ENCODE data around the gene DYNLRB1.
"Not testable (repeated sequence)": the region's sequence is repeated elsewhere in the genome, so short reads cannot be mapped to it uniquely, and the experiment has no call there.

DYNLRB1 gene

DNA sequence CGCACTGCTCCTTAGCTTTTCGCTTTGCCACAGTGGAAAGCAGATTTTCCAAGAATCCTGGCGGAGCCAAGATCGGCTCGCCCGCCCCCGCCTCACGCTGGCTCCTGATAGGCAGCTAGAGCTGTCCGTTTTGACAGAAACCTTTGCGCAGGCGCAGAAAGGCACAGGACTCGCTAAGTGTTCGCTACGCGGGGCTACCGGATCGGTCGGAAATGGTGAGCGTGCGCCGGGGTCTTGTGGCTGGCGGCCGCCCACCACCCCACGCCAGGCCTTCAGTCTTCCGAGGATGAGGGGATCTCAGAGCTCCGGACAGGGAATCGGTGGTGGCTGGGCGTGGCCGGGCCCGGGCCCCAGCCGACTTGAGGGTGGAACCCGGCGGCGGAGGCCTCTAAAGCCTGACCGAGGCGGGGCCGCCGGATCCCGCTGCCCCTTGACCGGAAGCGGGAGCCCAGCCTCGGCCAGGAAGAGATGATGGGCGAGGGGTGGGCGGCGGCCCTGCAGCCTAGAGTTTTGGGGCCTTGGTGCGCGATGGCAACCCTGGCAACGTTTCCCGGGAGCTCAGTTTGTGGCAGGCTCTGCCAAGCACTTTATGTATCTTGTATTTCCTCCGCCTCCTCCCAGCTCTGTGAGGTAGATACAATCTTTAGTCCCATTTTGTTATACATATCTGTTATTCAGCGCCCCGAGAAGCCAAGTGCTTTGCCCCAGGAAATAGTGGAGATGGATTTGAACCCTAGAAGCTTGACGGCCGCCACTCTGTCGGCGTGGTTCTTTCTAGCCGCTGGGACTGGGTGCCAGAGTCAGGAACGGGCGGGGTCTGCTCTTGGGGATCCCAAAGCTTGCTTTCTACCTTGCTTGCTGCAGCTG, at the start of gene DYNLRB1:
Gene DYNLRB1 (plus strand): TSS at position 176 of the 867 bp plus-strand sequence. CDS start 37 bp downstream, at position 213.
- H3K4me1 ChIP-seq (ENCODE audit: control insufficient read depth in 1 of 2, insufficient read depth in 2 of 2, low read length in 2 of 2) = peaks cover 6 to 32% of the 10 kb centered on the region in 2 donors

DNA sequence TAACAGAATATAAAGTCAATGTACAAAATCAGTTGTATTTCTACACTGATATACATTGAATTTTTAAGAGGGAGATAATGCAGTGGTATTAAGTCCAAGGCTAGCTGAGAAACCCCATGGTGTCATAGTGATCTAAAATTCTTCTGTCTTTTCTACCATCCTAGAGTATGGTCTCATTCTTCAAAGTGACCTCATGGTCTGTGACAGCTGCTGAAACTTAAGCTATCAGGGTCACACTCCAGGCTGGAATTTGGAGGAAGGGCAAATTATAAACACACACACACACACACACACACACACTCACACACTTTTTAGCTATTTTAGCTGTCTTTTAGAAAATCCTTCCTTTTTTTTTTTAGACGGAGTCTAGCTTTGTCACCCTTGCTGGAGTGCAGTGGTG, 47.3 kb upstream of the DYNLRB1 start:
- no peak overlapping the region for H3K27ac ChIP-seq (ENCODE audit: low read length)
- H3K4me3 ChIP-seq (ENCODE audit: low read depth in 1 of 2, low read length in 2 of 2) = no peak overlapping the region
- peaks cover 0 to 4% of the 10 kb centered on the region in 2 donors for H3K4me1 ChIP-seq (ENCODE audit: control insufficient read depth in 1 of 2, insufficient read depth in 2 of 2, low read length in 2 of 2)
- no peaks in the 10 kb centered on the region for H3K9me3 ChIP-seq (ENCODE audit: control insufficient read depth in 1 of 2, low read length in 2 of 2)
- peaks cover 12 to 26% of the 10 kb centered on the region in 2 donors for H3K36me3 ChIP-seq (ENCODE audit: control insufficient read depth in 1 of 2, insufficient read depth in 2 of 2, low read length in 2 of 2)
- no peaks in the 10 kb centered on the region for H3K27me3 ChIP-seq (ENCODE audit: low read depth, low read length)

More for the DNA sequence above, at the start of gene DYNLRB1:
- no peaks in the 10 kb centered on the region for H3K27me3 ChIP-seq (ENCODE audit: low read depth, low read length)
- H3K9me3 ChIP-seq (ENCODE audit: control insufficient read depth in 1 of 2, low read length in 2 of 2) = no peaks in the 10 kb centered on the region
- H3K36me3 ChIP-seq (ENCODE audit: control insufficient read depth in 1 of 2, insufficient read depth in 2 of 2, low read length in 2 of 2) = peaks cover 0 to 7% of the 10 kb centered on the region in 2 donors
- peak within 1 kb of the TSS; percentile 89 for H3K27ac ChIP-seq (ENCODE audit: low read length)
- peak within 1 kb of the TSS; percentile 92 to 93 for H3K4me3 ChIP-seq (ENCODE audit: low read depth in 1 of 2, low read length in 2 of 2)

DNA sequence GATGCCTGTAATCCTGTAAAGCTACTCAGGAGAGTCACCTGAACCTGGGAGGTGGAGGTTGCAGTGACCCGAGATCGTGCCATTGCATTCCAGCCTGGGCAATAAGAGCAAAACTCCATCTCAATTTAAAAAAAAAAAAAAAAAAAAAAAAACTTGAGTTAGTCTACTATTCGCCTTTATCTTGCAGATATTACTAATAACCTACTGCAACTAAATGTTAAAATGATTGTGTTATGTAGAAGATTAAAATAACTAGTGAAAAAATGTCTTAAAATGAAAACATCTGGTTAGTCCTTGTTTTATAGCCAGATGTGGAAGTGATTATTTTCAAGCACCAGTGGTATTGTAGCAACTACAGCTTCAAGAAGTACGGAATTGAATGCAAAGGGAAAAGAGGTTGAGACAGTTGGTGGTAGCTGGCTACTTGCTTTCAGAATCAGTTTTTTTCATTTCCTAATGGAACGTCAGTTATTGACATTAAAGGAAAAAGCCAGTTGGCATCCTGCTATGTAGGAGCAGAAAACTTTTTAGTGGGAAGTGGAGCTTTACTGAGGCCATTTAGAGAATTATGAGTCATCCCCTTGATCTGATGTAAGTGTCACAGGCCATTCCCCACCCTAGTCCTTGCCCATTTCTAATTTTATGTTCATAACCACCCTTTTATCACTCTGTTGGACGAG, 43.8 kb upstream of the DYNLRB1 start:
- Histone ChIP-seq H3K27me3 (ENCODE audit: low read depth, low read length) (no peaks in the 10 kb centered on the region), H3K27ac (ENCODE audit: low read length) (peak overlapping the region; percentile 12), H3K4me3 (ENCODE audit: low read depth in 1 of 2, low read length in 2 of 2) (no peak overlapping the region), H3K9me3 (ENCODE audit: control insufficient read depth in 1 of 2, low read length in 2 of 2) (no peaks in the 10 kb centered on the region), H3K4me1 (ENCODE audit: control insufficient read depth in 1 of 2, insufficient read depth in 2 of 2, low read length in 2 of 2) (peaks cover 0 to 8% of the 10 kb centered on the region in 2 donors), H3K36me3 (ENCODE audit: control insufficient read depth in 1 of 2, insufficient read depth in 2 of 2, low read length in 2 of 2) (peaks cover 12 to 28% of the 10 kb centered on the region in 2 donors)

DNA sequence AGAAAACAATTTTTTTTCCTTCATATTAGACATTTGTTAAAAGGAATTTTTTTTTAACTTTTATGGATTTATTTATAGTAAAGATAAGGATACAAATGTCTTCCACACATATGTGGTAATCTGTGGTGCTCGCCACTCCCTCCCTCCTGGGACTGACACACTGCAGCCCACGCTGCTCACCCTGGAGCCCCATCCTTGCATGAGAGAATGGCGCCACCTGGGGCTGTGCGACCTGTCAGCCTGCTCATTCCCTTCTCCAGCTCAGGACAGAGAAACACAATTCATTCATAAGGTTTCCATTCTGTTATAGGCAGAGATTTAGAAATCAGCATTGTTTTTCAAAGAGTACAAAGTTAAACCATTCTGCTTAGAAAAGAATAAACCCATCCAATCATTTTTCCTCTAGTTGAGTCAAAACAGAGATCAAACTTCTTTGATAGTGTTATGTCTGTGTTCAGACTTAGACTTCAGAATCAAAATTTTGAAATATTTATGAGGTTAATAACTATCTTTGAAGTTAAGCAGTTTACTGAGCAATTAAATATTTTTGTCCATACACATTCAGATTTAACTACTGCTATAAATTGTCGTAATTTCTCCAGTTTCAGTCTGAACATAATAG, 42.8 kb upstream of the DYNLRB1 start:
- no peaks in the 10 kb centered on the region for H3K9me3 ChIP-seq (ENCODE audit: control insufficient read depth in 1 of 2, low read length in 2 of 2)
- H3K27me3 ChIP-seq (ENCODE audit: low read depth, low read length) = no peaks in the 10 kb centered on the region
- no peak overlapping the region for H3K4me3 ChIP-seq (ENCODE audit: low read depth in 1 of 2, low read length in 2 of 2)
- H3K4me1 ChIP-seq (ENCODE audit: control insufficient read depth in 1 of 2, insufficient read depth in 2 of 2, low read length in 2 of 2) = peaks cover 0 to 8% of the 10 kb centered on the region in 2 donors
- H3K27ac ChIP-seq (ENCODE audit: low read length) = no peak overlapping the region
- H3K36me3 ChIP-seq (ENCODE audit: control insufficient read depth in 1 of 2, insufficient read depth in 2 of 2, low read length in 2 of 2) = peaks cover 12 to 36% of the 10 kb centered on the region in 2 donors

DNA sequence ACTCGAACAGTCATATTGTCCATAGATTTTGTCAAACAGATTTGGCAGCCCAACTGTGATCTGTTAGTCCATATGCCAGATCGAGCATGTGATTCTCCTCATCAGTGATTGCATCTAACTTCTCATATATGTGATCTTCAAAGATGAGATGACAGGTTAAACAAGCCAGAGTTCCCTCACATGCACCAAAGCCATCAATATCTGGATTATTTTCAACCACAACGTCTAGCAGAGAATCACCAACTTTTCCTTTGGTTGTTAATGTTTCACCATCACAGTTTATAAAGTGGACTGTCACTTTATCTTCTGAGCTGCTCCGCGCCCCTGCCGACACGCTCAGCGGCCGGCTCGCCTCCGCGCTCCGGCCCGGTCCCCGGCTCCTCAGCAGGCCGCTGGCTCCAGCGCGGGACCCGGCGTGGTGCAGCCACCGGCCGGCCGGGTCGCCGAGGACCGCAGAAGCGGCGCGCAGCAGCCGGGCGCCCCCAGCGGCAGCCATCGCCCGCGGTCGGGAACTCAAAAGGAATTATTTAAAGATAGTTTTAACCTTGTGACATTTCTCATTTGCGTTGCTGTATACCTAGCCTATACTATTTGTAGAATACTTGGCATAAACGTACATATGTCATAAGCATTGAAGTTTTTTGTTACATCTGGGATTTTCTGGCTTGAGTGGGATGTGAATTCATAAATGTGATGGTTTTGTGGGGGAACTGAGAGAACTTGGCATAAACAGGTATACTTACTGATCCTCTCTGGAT, 40.1 kb upstream of the DYNLRB1 start:
- no peak overlapping the region for H3K4me3 ChIP-seq (ENCODE audit: low read depth in 1 of 2, low read length in 2 of 2)
- H3K9me3 ChIP-seq (ENCODE audit: control insufficient read depth in 1 of 2, low read length in 2 of 2) = no peaks in the 10 kb centered on the region
- no peaks in the 10 kb centered on the region for H3K27me3 ChIP-seq (ENCODE audit: low read depth, low read length)
- H3K36me3 ChIP-seq (ENCODE audit: control insufficient read depth in 1 of 2, insufficient read depth in 2 of 2, low read length in 2 of 2) = peaks cover 16 to 26% of the 10 kb centered on the region in 2 donors
- H3K27ac ChIP-seq (ENCODE audit: low read length) = peak overlapping the region; percentile 16
- H3K4me1 ChIP-seq (ENCODE audit: control insufficient read depth in 1 of 2, insufficient read depth in 2 of 2, low read length in 2 of 2) = peaks cover 0 to 8% of the 10 kb centered on the region in 2 donors

DNA sequence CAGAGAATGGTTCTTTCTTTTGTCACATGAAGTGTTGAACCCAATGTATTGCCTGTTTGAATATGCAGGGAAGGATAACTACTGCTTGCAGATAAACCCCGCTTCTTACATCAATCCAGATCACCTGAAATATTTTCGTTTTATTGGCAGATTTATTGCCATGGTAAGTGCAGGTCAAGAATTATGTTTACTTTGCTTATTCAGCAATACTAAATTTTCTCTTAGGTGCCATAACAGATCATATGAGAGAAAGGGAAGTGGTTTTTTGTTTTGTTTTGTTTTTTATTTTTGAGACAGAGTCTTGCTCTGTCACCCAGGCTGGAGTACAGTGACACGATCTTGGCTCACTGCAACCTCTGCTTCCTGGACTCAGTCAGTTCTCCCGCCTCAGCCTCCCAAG, 36.6 kb upstream of the DYNLRB1 start:
- Histone ChIP-seq H3K9me3 (ENCODE audit: control insufficient read depth in 1 of 2, low read length in 2 of 2) (peaks cover 0 to 2% of the 10 kb centered on the region in 2 donors), H3K36me3 (ENCODE audit: control insufficient read depth in 1 of 2, insufficient read depth in 2 of 2, low read length in 2 of 2) (peaks cover 30 to 38% of the 10 kb centered on the region in 2 donors), H3K27ac (ENCODE audit: low read length) (no peak overlapping the region), H3K27me3 (ENCODE audit: low read depth, low read length) (no peaks in the 10 kb centered on the region), H3K4me1 (ENCODE audit: control insufficient read depth in 1 of 2, insufficient read depth in 2 of 2, low read length in 2 of 2) (peaks cover 0 to 4% of the 10 kb centered on the region in 2 donors), H3K4me3 (ENCODE audit: low read depth in 1 of 2, low read length in 2 of 2) (no peak overlapping the region)

DNA sequence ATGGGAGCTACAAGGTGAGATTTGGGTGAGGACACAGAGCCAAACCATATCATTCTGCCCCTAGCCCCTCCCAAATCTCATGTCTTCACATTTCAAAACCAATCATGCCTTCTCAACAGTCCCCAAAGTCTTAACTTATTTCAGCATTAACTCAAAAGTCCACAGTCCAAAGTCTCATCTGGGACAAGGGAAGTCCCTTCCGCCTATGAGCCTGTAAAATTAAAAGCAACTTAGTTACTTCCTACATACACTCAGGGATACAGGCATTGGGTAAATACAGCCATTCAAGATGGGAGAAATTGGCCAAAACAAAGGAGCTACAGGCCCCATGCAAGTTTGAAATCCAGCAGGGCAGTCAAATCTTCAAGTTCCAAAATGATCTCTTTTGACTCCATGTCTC, 34.1 kb upstream of the DYNLRB1 start:
- H3K27me3 ChIP-seq (ENCODE audit: low read depth, low read length); H3K4me3 ChIP-seq (ENCODE audit: low read depth in 1 of 2, low read length in 2 of 2); H3K27ac ChIP-seq (ENCODE audit: low read length); H3K9me3 ChIP-seq (ENCODE audit: control insufficient read depth in 1 of 2, low read length in 2 of 2); H3K4me1 ChIP-seq (ENCODE audit: control insufficient read depth in 1 of 2, insufficient read depth in 2 of 2, low read length in 2 of 2): not testable (repeated sequence)
- H3K36me3 ChIP-seq (ENCODE audit: control insufficient read depth in 1 of 2, insufficient read depth in 2 of 2, low read length in 2 of 2) = peaks cover 25 to 43% of the 10 kb centered on the region in 2 donors

DNA sequence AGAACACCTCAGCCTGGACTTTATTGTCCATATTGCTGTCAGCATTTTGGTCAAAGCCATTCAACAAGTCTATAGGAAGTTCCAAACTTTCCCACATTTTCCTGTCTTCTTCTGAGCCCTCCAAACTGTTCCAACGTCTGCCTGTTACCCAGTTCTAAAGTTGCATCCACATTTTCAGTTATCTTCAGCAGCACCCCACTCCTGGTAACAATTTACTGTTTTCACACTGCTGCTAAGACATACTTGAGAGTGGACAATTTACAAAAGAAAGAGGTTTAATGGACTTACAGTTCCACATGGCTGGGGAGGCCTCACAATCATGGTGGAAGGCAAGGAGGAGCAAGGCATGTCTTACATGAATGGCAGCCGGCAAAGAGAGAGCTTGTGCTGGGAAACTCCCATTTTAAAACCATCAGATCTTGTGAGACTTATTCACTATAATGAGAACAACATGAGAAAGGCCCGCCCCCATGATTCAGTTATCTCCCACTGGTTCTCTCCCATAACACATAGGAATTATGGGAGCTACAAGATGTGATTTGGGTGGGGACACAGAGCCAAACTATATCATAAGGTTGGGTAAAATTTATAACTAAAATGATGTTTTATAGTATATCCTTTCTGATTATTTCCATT, 32.5 kb upstream of the DYNLRB1 start:
- H3K4me3 ChIP-seq (ENCODE audit: low read depth in 1 of 2, low read length in 2 of 2); H3K27ac ChIP-seq (ENCODE audit: low read length); H3K27me3 ChIP-seq (ENCODE audit: low read depth, low read length); H3K4me1 ChIP-seq (ENCODE audit: control insufficient read depth in 1 of 2, insufficient read depth in 2 of 2, low read length in 2 of 2); H3K9me3 ChIP-seq (ENCODE audit: control insufficient read depth in 1 of 2, low read length in 2 of 2): not testable (repeated sequence)
- peaks cover 17 to 48% of the 10 kb centered on the region in 2 donors for H3K36me3 ChIP-seq (ENCODE audit: control insufficient read depth in 1 of 2, insufficient read depth in 2 of 2, low read length in 2 of 2)

DNA sequence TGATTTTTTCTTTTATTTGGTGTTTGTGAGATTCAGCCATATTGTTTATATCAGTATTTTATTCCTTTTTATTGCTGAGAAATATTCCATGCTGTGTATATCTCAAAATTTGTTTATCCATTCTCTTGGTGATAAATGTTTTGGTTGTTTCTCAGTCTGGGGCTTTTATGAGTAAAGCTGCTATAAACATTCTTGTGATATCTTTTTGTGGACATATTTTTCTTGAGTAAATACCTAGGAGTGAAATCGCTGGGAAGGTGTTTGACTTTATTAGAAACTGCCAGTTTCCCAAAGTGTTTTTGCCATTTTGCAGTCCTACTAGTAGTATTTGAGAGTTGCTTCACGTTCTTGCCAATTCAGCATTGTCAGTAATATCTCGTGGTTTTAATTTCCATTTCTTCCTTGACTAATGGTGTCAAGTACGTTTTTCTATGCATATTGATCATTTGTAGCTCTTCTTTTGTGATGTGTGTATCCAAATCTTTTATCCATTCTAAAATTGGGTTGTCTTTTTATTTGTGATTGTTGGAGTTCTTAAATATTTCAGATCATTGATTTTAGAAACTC, 31.1 kb upstream of the DYNLRB1 start:
- Histone ChIP-seq H3K4me1 (ENCODE audit: control insufficient read depth in 1 of 2, insufficient read depth in 2 of 2, low read length in 2 of 2) (no peaks in the 10 kb centered on the region), H3K36me3 (ENCODE audit: control insufficient read depth in 1 of 2, insufficient read depth in 2 of 2, low read length in 2 of 2) (peaks cover 27 to 55% of the 10 kb centered on the region in 2 donors), H3K4me3 (ENCODE audit: low read depth in 1 of 2, low read length in 2 of 2) (no peak overlapping the region), H3K27me3 (ENCODE audit: low read depth, low read length) (no peaks in the 10 kb centered on the region), H3K9me3 (ENCODE audit: control insufficient read depth in 1 of 2, low read length in 2 of 2) (peaks cover 0 to 2% of the 10 kb centered on the region in 2 donors), H3K27ac (ENCODE audit: low read length) (no peak overlapping the region)

DNA sequence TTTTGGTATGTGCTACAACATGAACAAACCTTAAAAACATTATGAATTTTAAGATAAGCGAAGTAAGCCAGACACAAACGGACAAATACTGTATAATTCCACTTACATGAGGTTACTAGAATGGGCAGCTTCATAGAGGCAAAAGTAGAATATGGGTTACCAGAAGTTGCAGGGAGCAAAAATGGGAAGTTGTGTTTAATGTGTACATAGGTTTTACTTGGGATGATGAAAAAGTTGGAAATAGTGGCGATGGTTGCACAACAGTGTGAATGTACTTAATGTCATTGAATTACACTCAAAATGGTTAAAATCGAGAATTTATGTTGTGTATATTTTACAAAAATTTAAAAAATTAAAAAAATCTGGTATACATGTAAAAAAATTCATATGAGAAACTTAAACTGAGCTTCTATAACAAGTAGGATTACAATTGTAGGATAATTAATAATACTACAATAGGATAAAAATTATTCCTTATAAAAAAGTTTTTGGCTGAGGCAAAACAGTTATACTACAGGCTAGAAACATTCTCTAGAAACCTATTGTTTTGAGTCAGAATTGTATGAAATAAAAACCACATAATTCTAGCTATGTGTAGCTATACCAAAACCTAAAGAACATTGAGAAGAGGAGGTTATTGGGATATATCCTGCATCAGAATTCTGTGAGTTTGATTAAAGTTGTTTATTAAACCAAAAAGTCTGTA, 24.8 kb upstream of the DYNLRB1 start:
- Histone ChIP-seq H3K27me3 (ENCODE audit: low read depth, low read length) (no peaks in the 10 kb centered on the region), H3K4me1 (ENCODE audit: control insufficient read depth in 1 of 2, insufficient read depth in 2 of 2, low read length in 2 of 2) (no peaks in the 10 kb centered on the region), H3K36me3 (ENCODE audit: control insufficient read depth in 1 of 2, insufficient read depth in 2 of 2, low read length in 2 of 2) (peaks cover 39 to 54% of the 10 kb centered on the region in 2 donors), H3K4me3 (ENCODE audit: low read depth in 1 of 2, low read length in 2 of 2) (no peak overlapping the region), H3K27ac (ENCODE audit: low read length) (no peak overlapping the region), H3K9me3 (ENCODE audit: control insufficient read depth in 1 of 2, low read length in 2 of 2) (no peaks in the 10 kb centered on the region)

All from muscle layer of duodenum (tissue), 2 donors.